Gastroesophageal sphincter (tissue), 3 donors: ENCODE data around the gene COL5A1.

ENCODE experiments used
- POLR2A ChIP-seq, 2 donors: fragments of 450-650 bp; IDR thresholded peaks; one replicate each; pipeline ENCODE4 v1.6.1; 2017; ENCODE audit warnings: antibody characterized with exemption in 2 of 2, mild to moderate bottlenecking in 2 of 2, moderate library complexity in 1 of 2
- POLR2AphosphoS5 ChIP-seq: sonication (generic); formaldehyde crosslinking; IDR thresholded peaks from one replicate; pipeline ENCODE4 v1.6.1; 2017; ENCODE audit warnings: antibody characterized with exemption
- TF ChIP-seq, protein P1 (sequence below), 4 experiments: fragments of 200-600 bp in 2 of 4; fragments of 450-650 bp in 2 of 4; sonication (generic) in 1 of 4; IDR thresholded peaks; one replicate each; pipeline ENCODE4 v1.5.1; 2017 to 2019; ENCODE audit warnings: antibody characterized with exemption in 4 of 4, mild to moderate bottlenecking in 2 of 4, moderate library complexity in 2 of 4

DNA sequence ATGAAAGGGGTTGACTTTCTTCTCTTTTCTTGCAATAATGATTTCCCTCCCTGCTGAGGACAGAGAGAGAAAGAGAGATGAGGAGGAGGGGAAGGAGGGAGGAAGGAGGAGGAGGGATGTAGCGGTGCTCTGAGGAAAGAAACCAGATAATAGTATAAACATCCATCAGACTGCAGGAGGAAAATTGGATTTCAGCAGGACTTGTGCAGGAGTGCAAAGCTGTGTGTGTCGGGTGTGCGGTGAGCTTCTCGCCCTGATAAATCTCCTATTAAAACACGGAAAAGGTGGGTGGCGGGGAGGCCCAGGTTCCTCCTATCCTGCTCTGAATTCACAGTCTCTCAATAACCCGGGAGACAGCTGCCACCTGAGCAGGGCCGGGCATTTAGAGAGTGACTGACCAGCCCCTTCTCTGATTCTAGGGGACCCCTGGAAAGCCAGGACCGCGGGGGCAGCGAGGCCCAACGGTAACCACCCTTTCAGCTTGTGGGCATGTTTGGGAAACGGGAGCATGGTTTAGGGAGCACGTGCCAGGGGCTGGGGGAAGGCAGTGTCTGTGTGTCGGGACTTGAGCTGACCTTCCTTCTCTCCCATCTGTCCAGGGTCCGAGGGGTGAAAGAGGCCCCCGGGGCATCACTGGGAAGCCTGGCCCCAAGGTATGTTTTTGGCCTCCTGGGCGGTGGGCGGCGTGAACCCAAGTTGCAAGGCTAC lies 153.2 kb downstream of the COL5A1 start:
- TF ChIP-seq POLR2AphosphoS5 (no peak), POLR2A (IDR thresholded peaks at IDR 0.05) (no peak)
- TF ChIP-seq, protein P1, sequence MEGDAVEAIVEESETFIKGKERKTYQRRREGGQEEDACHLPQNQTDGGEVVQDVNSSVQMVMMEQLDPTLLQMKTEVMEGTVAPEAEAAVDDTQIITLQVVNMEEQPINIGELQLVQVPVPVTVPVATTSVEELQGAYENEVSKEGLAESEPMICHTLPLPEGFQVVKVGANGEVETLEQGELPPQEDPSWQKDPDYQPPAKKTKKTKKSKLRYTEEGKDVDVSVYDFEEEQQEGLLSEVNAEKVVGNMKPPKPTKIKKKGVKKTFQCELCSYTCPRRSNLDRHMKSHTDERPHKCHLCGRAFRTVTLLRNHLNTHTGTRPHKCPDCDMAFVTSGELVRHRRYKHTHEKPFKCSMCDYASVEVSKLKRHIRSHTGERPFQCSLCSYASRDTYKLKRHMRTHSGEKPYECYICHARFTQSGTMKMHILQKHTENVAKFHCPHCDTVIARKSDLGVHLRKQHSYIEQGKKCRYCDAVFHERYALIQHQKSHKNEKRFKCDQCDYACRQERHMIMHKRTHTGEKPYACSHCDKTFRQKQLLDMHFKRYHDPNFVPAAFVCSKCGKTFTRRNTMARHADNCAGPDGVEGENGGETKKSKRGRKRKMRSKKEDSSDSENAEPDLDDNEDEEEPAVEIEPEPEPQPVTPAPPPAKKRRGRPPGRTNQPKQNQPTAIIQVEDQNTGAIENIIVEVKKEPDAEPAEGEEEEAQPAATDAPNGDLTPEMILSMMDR (IDR thresholded peaks at IDR 0.05) = no peak
